H1 (cell line): ENCODE measurements around the gene EEPD1. TPM values are rescaled to one million over a fixed set of nuclear protein-coding genes. Genes with fewer than 3 reads are reported as not detected.

ENCODE experiments used
- CTCF ChIA-PET: fragments of 300-600 bp; sonication (Branson Sonifier 250); formaldehyde crosslinking; loops from one replicate; lab custom pipeline; 2021; ENCODE audit not compliant: partially characterized antibody; lab: Charles Lee
- POLR2A ChIA-PET: fragments of 300-600 bp; sonication (Branson Sonifier 250); formaldehyde crosslinking; loops from one replicate; lab custom pipeline; 2021; ENCODE audit warnings: inconsistent platforms; ENCODE audit not compliant: partially characterized antibody; lab: Charles Lee
- DNase-seq, 2 experiments: peaks; one replicate each; pipeline versions ENCODE4 v3.0.0 to v3.0.0-alpha.2; 2010 to 2022; ENCODE audit warnings: low spot score in 2 of 2, low read depth in 1 of 2, mixed read lengths in 1 of 2
- FAIRE-seq: peaks from 2 replicates; lab custom pipeline; 2011; peaks lifted over from hg19 to GRCh38; lab: Jason Lieb, UNC
- H2AFZ ChIP-seq: 2 replicates; pipeline ENCODE4 v1.8.1; 2012; ENCODE audit warnings: low read length, inconsistent platforms
- H2AK5ac ChIP-seq: 2 replicates; pipeline ENCODE4 v1.6.1; 2013; ENCODE audit warnings: low read depth, low read length
- H2BK120ac ChIP-seq: replicated peaks from 2 replicates; pipeline ENCODE3; 2013; ENCODE audit warnings: low read depth, low read length, inconsistent platforms
- H2BK12ac ChIP-seq: 2 replicates; pipeline ENCODE4 v1.6.1; 2013; ENCODE audit warnings: low read depth, low read length
- H2BK15ac ChIP-seq: 2 replicates; pipeline ENCODE4 v1.6.1; 2013; ENCODE audit warnings: low read length
- H2BK20ac ChIP-seq: 2 replicates; pipeline ENCODE4 v1.6.1; 2013; ENCODE audit warnings: low read length
- H2BK5ac ChIP-seq: 2 replicates; pipeline ENCODE4 v1.6.1; 2013; ENCODE audit warnings: low read depth, low read length
- H3K14ac ChIP-seq: 2 replicates; pipeline ENCODE4 v1.6.1; 2013; ENCODE audit warnings: inconsistent platforms; ENCODE audit not compliant: insufficient read length
- H3K18ac ChIP-seq: 2 replicates; pipeline ENCODE4 v1.6.1; 2013; ENCODE audit warnings: low read length; ENCODE audit errors: extremely low read depth
- H3K23ac ChIP-seq: 2 replicates; pipeline ENCODE4 v1.6.1; 2013; ENCODE audit warnings: inconsistent platforms; ENCODE audit not compliant: insufficient read length
- H3K23me2 ChIP-seq: 2 replicates; pipeline ENCODE4 v1.6.1; 2013; ENCODE audit warnings: low read depth, low read length
- H3K27ac ChIP-seq: 2 replicates; pipeline ENCODE4 v1.6.1; 2011; ENCODE audit warnings: low read depth, low read length, inconsistent platforms
- H3K27me3 ChIP-seq, 4 experiments: replicated peaks in 1 of 4; 1 replicate in 1 of 4; 2 replicates in 3 of 4; pipeline versions ENCODE4 v1.6.1 to v1.8.1; 2011 to 2013; ENCODE audit warnings: low read length in 3 of 4, mild to moderate bottlenecking in 3 of 4, inconsistent platforms in 2 of 4, mixed read lengths in 2 of 4, moderate library complexity in 1 of 4; ENCODE audit not compliant: control insufficient read depth in 3 of 4, insufficient read depth in 3 of 4; ENCODE audit errors: extremely low read depth in 1 of 4
- H3K36me3 ChIP-seq, 4 experiments: 2 replicates each; pipeline versions ENCODE4 v1.6.1 to v1.8.1; 2011 to 2013; ENCODE audit warnings: mild to moderate bottlenecking in 4 of 4, low read length in 3 of 4, moderate library complexity in 2 of 4, control low read depth in 1 of 4, inconsistent platforms in 1 of 4; ENCODE audit not compliant: insufficient read depth in 4 of 4, control insufficient read depth in 2 of 4
- H3K4ac ChIP-seq: replicated peaks from 2 replicates; pipeline ENCODE3; 2013; ENCODE audit warnings: low read length, low read depth, mixed read lengths, inconsistent platforms; ENCODE audit not compliant: insufficient read length
- H3K4me1 ChIP-seq, 4 experiments: replicated peaks in 1 of 4; 1 replicate in 1 of 4; 2 replicates in 3 of 4; pipeline versions ENCODE4 v1.6.1 to v1.8.1; 2011 to 2013; ENCODE audit warnings: low read length in 3 of 4, inconsistent platforms in 2 of 4, mixed read lengths in 1 of 4; ENCODE audit not compliant: insufficient read depth in 4 of 4, control insufficient read depth in 3 of 4
- H3K4me2 ChIP-seq, 2 experiments: 2 replicates each; pipeline versions ENCODE4 v1.6.1 to v1.8.1; 2011 to 2013; ENCODE audit warnings: low read depth in 2 of 2, low read length in 2 of 2, control low read depth in 1 of 2, inconsistent platforms in 1 of 2, mild to moderate bottlenecking in 1 of 2; ENCODE audit not compliant: insufficient read depth in 1 of 2
- H3K4me3 ChIP-seq, 4 experiments: fragments of 200-600, 300-600 bp in 1 of 4; sonication (generic), shearing (Covaris generic), sonication (Bioruptor Twin) in 1 of 4; 2 replicates each; pipeline versions ENCODE4 v1.5.1 to v1.8.1; 2011 to 2016; ENCODE audit warnings: low read length in 4 of 4, low read depth in 3 of 4, control low read depth in 2 of 4, inconsistent platforms in 2 of 4, mild to moderate bottlenecking in 2 of 4, mixed read lengths in 1 of 4, moderate library complexity in 1 of 4; ENCODE audit not compliant: insufficient read depth in 2 of 4; ENCODE audit errors: extremely low read depth in 1 of 4
- H3K56ac ChIP-seq: replicated peaks from 2 replicates; pipeline ENCODE3; 2013; ENCODE audit warnings: low read depth, mild to moderate bottlenecking, mixed read lengths, low read length, inconsistent platforms; ENCODE audit not compliant: insufficient read length
- H3K79me1 ChIP-seq: 2 replicates; pipeline ENCODE4 v1.6.1; 2013; ENCODE audit warnings: low read depth, low read length, control low read depth
- H3K79me2 ChIP-seq, 2 experiments: 2 replicates each; pipeline versions ENCODE4 v1.6.1 to v1.8.1; 2012 to 2013; ENCODE audit warnings: low read length in 2 of 2, mild to moderate bottlenecking in 2 of 2, inconsistent platforms in 1 of 2; ENCODE audit not compliant: insufficient read depth in 2 of 2, control insufficient read depth in 1 of 2
- H3K9ac ChIP-seq, 4 experiments: replicated peaks in 1 of 4; 1 replicate in 1 of 4; 2 replicates in 3 of 4; pipeline versions ENCODE4 v1.6.1 to v1.8.1; 2011 to 2013; ENCODE audit warnings: low read depth in 3 of 4, low read length in 3 of 4, control low read depth in 2 of 4, mild to moderate bottlenecking in 2 of 4, moderate library complexity in 2 of 4, inconsistent platforms in 1 of 4; ENCODE audit errors: extremely low read depth in 1 of 4
- H3K9me3 ChIP-seq, 2 experiments: 2 replicates each; pipeline versions ENCODE4 v1.6.1 to v1.8.1; 2012 to 2013; ENCODE audit warnings: mild to moderate bottlenecking in 2 of 2, moderate library complexity in 2 of 2, control low read depth in 1 of 2, inconsistent platforms in 1 of 2, low read depth in 1 of 2, low read length in 1 of 2, mixed read lengths in 1 of 2; ENCODE audit not compliant: insufficient read depth in 2 of 2
- H4K20me1 ChIP-seq, 2 experiments: replicated peaks in 1 of 2; 2 replicates each; pipeline versions ENCODE3 to v1.8.1; 2011 to 2013; ENCODE audit warnings: inconsistent platforms in 2 of 2, low read length in 2 of 2, mild to moderate bottlenecking in 1 of 2; ENCODE audit not compliant: insufficient read depth in 2 of 2, control insufficient read depth in 1 of 2
- H4K5ac ChIP-seq: 2 replicates; pipeline ENCODE4 v1.6.1; 2013; ENCODE audit warnings: low read length, low read depth, mixed read lengths, inconsistent platforms; ENCODE audit not compliant: insufficient read length
- H4K8ac ChIP-seq: 2 replicates; pipeline ENCODE4 v1.8.0; 2013; ENCODE audit warnings: mild to moderate bottlenecking, moderate library complexity, low read length, inconsistent platforms; ENCODE audit not compliant: insufficient read depth; ENCODE audit errors: extremely low read depth
- H4K91ac ChIP-seq: replicated peaks from 2 replicates; pipeline ENCODE3; 2013; ENCODE audit warnings: low read length, mixed read lengths, inconsistent platforms; ENCODE audit not compliant: insufficient read length
- ZNF274 ChIP-seq: IDR thresholded peaks from 2 replicates; pipeline ENCODE4 v1.7.0; 2012; ENCODE audit warnings: low read length, borderline replicate concordance; ENCODE audit errors: extremely low read depth
- WGBS, 2 experiments: shearing (Covaris generic) in 1 of 2; methylation state at CpG; one replicate each; pipeline versions ENCODE4 v1.1.6 to v1.1.7; 2013 to 2015; ENCODE audit warnings: low lambda C conversion rate in 2 of 2, mixed read lengths in 2 of 2, inconsistent platforms in 1 of 2, low coverage in 1 of 2, missing lambda C conversion rate in 1 of 2; ENCODE audit not compliant: insufficient replicate concordance in 2 of 2, insufficient coverage in 1 of 2, insufficient read length in 1 of 2; ENCODE audit errors: extremely low coverage in 1 of 2, missing lambda C conversion rate in 1 of 2; 5-methylcytosine and 5-hydroxymethylcytosine counted together
- polyA plus RNA-seq, 7 experiments: library from polyadenylated mRNA; depleted of rRNA in 3 of 7; stranded (reverse) in 5 of 7; unstranded in 2 of 7; fragments of >200 nt in 5 of 7; fragments of 200-250 nt in 2 of 7; gene quantifications; 1 replicate in 5 of 7; 2 replicates in 1 of 7; 4 replicates in 1 of 7; pipeline versions ENCODE4 v1.2.1 to v1.2.3, GENCODE V29; 2011 to 2013; ENCODE audit warnings: missing spikeins in 2 of 7, mixed read lengths in 2 of 7
- total RNA-seq: library from RNA; stranded (reverse); fragmentation: NEBNext Ultra II Directional; extraction: Animal tissue kit (Norgen Biotek cat#: 25700); gene quantifications from 2 replicates; pipeline ENCODE4 v1.2.1, GENCODE V29; 2021

Gene EEPD1
- total and polyA plus RNA-seq, 2 of the 8 experiments (the other 6 are each of a cell fraction or from before 2014, with no cell fraction given): 3.1 to 7.8 TPM

DNA sequence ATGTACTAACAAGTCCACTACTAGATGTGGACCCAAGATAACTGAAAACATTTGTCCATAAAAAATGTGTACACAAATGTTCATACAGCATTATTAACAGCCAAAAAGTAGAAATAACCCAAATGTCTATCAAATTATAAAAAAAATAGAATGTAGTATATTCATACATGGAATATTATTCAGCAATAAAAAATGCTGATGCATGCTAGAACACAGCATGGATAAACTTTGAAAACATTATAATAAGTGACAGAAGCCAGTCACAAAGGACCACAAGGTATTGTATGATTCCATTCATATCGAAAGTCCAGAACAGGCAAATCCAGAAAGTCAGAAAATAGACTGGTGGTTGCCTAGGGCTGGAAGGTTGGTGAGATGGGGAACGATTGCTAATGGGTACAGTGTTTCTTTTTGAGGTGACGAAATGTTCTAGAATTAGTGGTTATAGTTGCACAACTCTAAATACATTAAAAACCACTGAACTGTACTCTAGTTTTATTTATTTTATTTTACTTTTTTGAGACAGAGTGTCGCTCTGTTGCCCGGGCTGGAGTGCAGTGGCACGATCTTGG is 193.3 kb downstream of the EEPD1 start:
- H3K14ac ChIP-seq: no peak overlapping the region
- H3K79me2 ChIP-seq: no peaks in the 10 kb centered on the region
- H3K4me2 ChIP-seq: no peak overlapping the region
- H2AFZ ChIP-seq: no peak overlapping the region
- no peaks in the 10 kb centered on the region for H3K79me1 ChIP-seq
- H3K4ac ChIP-seq: no peak overlapping the region
- H2BK15ac ChIP-seq: no peak overlapping the region
- ChIA-PET POLR2A (no interaction called here), CTCF (no interaction called here)
- H3K9me3 ChIP-seq: 0 out of 4 replicates have a peak, but pooled peaks cover 0 to 2% of the 10 kb centered on the region in 2 experiments
- H4K91ac ChIP-seq: no peak overlapping the region
- H3K36me3 ChIP-seq: no peaks in the 10 kb centered on the region
- H2BK12ac ChIP-seq: no peak overlapping the region
- no peak overlapping the region for H3K23ac ChIP-seq
- no peak overlapping the region for H4K8ac ChIP-seq
- H2BK20ac ChIP-seq: no peak overlapping the region
- no peak overlapping the region for H2BK120ac ChIP-seq
- no peak overlapping the region for H3K56ac ChIP-seq
- H4K5ac ChIP-seq: no peak overlapping the region
- H3K9ac ChIP-seq: no peak overlapping the region
- H3K27me3 ChIP-seq: no peaks in the 10 kb centered on the region
- H3K27ac ChIP-seq: no peak overlapping the region
- no peak for FAIRE-seq
- H3K4me3 ChIP-seq: no peak overlapping the region
- no peaks in the 10 kb centered on the region for H4K20me1 ChIP-seq
- H3K4me1 ChIP-seq: no peaks in the 10 kb centered on the region; a peak in 2 of 7 replicates
- H3K23me2 ChIP-seq: no peaks in the 10 kb centered on the region
- no peak overlapping the region for H3K18ac ChIP-seq
- H2BK5ac ChIP-seq: no peak overlapping the region
- H2AK5ac ChIP-seq: no peak overlapping the region
- TF ChIP-seq ZNF274: no peak
- no peak for DNase-seq
- WGBS, 2 experiments: 89% methylated on average over 6 of the region's 6 CpGs; no CpG with 5 or more reads in 1 of the 2 experiments
